K562 (cell line): ENCODE results near the gene PTK7. TPM values are rescaled to one million over a fixed set of nuclear protein-coding genes. Genes with fewer than 3 reads are reported as not detected.

ENCODE experiments used
- CREB1 ChIP-seq, 2 experiments: sonication (generic) in 1 of 2; formaldehyde crosslinking in 1 of 2; IDR thresholded peaks; 2 replicates each; pipeline versions ENCODE4 v1.6.1 to v1.8.0; 2012 to 2022; ENCODE audit warnings: inconsistent platforms in 1 of 2, mild to moderate bottlenecking in 1 of 2, missing genetic modification reagents in 1 of 2, moderate library complexity in 1 of 2
- DACH1 ChIP-seq: fragments of 450-650 bp; IDR thresholded peaks from 2 replicates; pipeline ENCODE4 v1.6.1; 2018; ENCODE audit not compliant: partially characterized antibody
- ETV5 ChIP-seq: sonication (generic); formaldehyde crosslinking; IDR thresholded peaks from 2 replicates; pipeline ENCODE4 v1.4.0; 2020; ENCODE audit warnings: low read depth, mild to moderate bottlenecking, missing genetic modification reagents
- HDGF ChIP-seq: fragments of 450-650 bp; IDR thresholded peaks from 2 replicates; pipeline ENCODE4 v1.6.1; 2016
- L3MBTL2 ChIP-seq: fragments of 450-650 bp; IDR thresholded peaks from 2 replicates; pipeline ENCODE4 v1.6.1; 2016; ENCODE audit warnings: mild to moderate bottlenecking, moderate library complexity
- NR2C2 ChIP-seq, 2 experiments: fragments of 200-800 bp in 1 of 2; sonication (Bioruptor generic) in 1 of 2; sonication (generic) in 1 of 2; formaldehyde crosslinking in 1 of 2; IDR thresholded peaks; 2 replicates each; pipeline versions ENCODE4 v1.6.1 to v1.8.0; 2016 to 2022; ENCODE audit warnings: mild to moderate bottlenecking in 1 of 2, missing compliant biosample characterization in 1 of 2, missing genetic modification characterization in 1 of 2, missing genetic modification reagents in 1 of 2
- POLR3G ChIP-seq: IDR thresholded peaks from 2 replicates; pipeline ENCODE4 v1.6.1; 2011; ENCODE audit not compliant: insufficient read length, insufficient replicate concordance; ENCODE audit errors: extremely low read depth
- PRDM10 ChIP-seq: fragments of 450-650 bp; IDR thresholded peaks from 2 replicates; pipeline ENCODE4 v1.6.1; 2018; ENCODE audit not compliant: partially characterized antibody
- RCOR1 ChIP-seq, 2 experiments: IDR thresholded peaks; 2 replicates each; pipeline ENCODE4 v1.6.1; 2012; ENCODE audit warnings: low read depth in 2 of 2, low read length in 2 of 2, borderline replicate concordance in 1 of 2, improper control_type of control experiment in 1 of 2
- SIN3A ChIP-seq, 2 experiments: fragments of 150-350 bp in 1 of 2; IDR thresholded peaks; 2 replicates each; pipeline ENCODE4 v1.6.1; 2011 to 2016; ENCODE audit warnings: borderline replicate concordance in 2 of 2, low read depth in 2 of 2, low read length in 2 of 2, mild to moderate bottlenecking in 2 of 2, moderate library complexity in 2 of 2; ENCODE audit not compliant: control insufficient read depth in 1 of 2
- SMAD1 ChIP-seq: fragments of 150-350 bp; IDR thresholded peaks from 2 replicates; pipeline ENCODE4 v1.6.1; 2014; ENCODE audit warnings: low read length, low read depth; ENCODE audit not compliant: partially characterized antibody
- TEAD1 ChIP-seq, 2 experiments: fragments of 450-650 bp in 1 of 2; sonication (generic) in 1 of 2; formaldehyde crosslinking; IDR thresholded peaks; 2 replicates each; pipeline versions ENCODE4 v1.4.0 to v1.8.0; 2020 to 2022; ENCODE audit warnings: mild to moderate bottlenecking in 2 of 2, missing genetic modification reagents in 1 of 2
- TFAP4 ChIP-seq: sonication (generic); formaldehyde crosslinking; IDR thresholded peaks from 2 replicates; pipeline ENCODE4 v1.8.0; 2022; ENCODE audit warnings: missing genetic modification reagents, mild to moderate bottlenecking, moderate library complexity, borderline replicate concordance
- ZNF699 ChIP-seq: fragments of 250-450 bp; sonication (Bioruptor Pico); IDR thresholded peaks from 2 replicates; pipeline ENCODE4 v1.8.0; 2021; ENCODE audit warnings: mild to moderate bottlenecking, moderate library complexity; ENCODE audit not compliant: insufficient replicate concordance
- ZNF717 ChIP-seq: fragments of 250-450 bp; sonication (Bioruptor Pico); IDR thresholded peaks from 2 replicates; pipeline ENCODE4 v1.5.0; 2021
- polyA plus RNA-seq, 8 experiments: library from polyadenylated mRNA; depleted of rRNA in 4 of 8; stranded (reverse) in 5 of 8; unstranded in 3 of 8; fragments of >200 nt; fragmentation: Nextera tagmentation in 2 of 8; fragmentation: Illumina TruSeq in 1 of 8; extraction: Ambion mirVana in 2 of 8; extraction: Trizol in 1 of 8; gene quantifications; 2 replicates each; pipeline versions ENCODE4 v1.2.1 to v1.2.3, GENCODE V29; 2011 to 2014; ENCODE audit warnings: inconsistent platforms in 1 of 8, missing spikeins in 1 of 8
- total RNA-seq, 7 experiments: library from RNA; depleted of rRNA in 6 of 7; stranded (reverse); fragments of >200 nt in 6 of 7; fragmentation: Illumina TruSeq in 2 of 7; extraction: Trizol in 2 of 7; gene quantifications; 2 replicates each; pipeline versions ENCODE4 v1.2.1 to v1.2.3, GENCODE V29; 2011 to 2021; ENCODE audit warnings: low replicate concordance in 1 of 7
- TF ChIP-seq, protein P1 (sequence below): sonication (generic); formaldehyde crosslinking; IDR thresholded peaks from 2 replicates; pipeline ENCODE4 v1.8.1; 2023; ENCODE audit warnings: mild to moderate bottlenecking, missing genetic modification reagents, moderate library complexity
- TF ChIP-seq, protein P2 (sequence below), 2 experiments: IDR thresholded peaks; 2 replicates each; pipeline ENCODE4 v1.6.1; 2011; ENCODE audit warnings: borderline replicate concordance in 1 of 2, control low read depth in 1 of 2, low read depth in 1 of 2, low read length in 1 of 2, mild to moderate bottlenecking in 1 of 2, mixed read lengths in 1 of 2, moderate library complexity in 1 of 2; ENCODE audit not compliant: insufficient read depth in 1 of 2, insufficient read length in 1 of 2, poor library complexity in 1 of 2, severe bottlenecking in 1 of 2; ENCODE audit errors: extremely low read depth in 1 of 2

The PTK7 gene
- total and polyA plus RNA-seq, 9 of the 15 experiments (the other 6 are each of a cell fraction or from before 2014, with no cell fraction given): 0.20 to 6.8 (median 4.2) TPM

- TF ChIP-seq PRDM10: peak; percentile 41
- peak; percentile 25 for TF ChIP-seq DACH1
- no peak for TF ChIP-seq ZNF717 (CRISPR knock-in tag)
- peak; percentile 86 for TF ChIP-seq TFAP4 (CRISPR knock-in tag)
- TF ChIP-seq ETV5 (CRISPR knock-in tag): peak; percentile 85
- no peak for TF ChIP-seq SMAD1
- TF ChIP-seq NR2C2 (CRISPR knock-in tag; IDR thresholded peaks at IDR 0.05): 0 out of 2 replicates have a peak, but pooled peaks have one; percentile 36
- TF ChIP-seq NR2C2 (tag; IDR thresholded peaks at IDR 0.05): no peak
- TF ChIP-seq, protein P1, sequence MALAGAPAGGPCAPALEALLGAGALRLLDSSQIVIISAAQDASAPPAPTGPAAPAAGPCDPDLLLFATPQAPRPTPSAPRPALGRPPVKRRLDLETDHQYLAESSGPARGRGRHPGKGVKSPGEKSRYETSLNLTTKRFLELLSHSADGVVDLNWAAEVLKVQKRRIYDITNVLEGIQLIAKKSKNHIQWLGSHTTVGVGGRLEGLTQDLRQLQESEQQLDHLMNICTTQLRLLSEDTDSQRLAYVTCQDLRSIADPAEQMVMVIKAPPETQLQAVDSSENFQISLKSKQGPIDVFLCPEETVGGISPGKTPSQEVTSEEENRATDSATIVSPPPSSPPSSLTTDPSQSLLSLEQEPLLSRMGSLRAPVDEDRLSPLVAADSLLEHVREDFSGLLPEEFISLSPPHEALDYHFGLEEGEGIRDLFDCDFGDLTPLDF (CRISPR knock-in tag): peak; percentile 29; the same call in 1 of the 2 replicates
- no peak for TF ChIP-seq CREB1 (IDR thresholded peaks at IDR 0.05)
- TF ChIP-seq CREB1 (CRISPR knock-in tag; IDR thresholded peaks at IDR 0.05): 0 out of 2 replicates have a peak, but pooled peaks have one; percentile 47
- no peak for TF ChIP-seq ZNF699 (CRISPR knock-in tag)
- TF ChIP-seq TEAD1 (CRISPR knock-in tag; IDR thresholded peaks at IDR 0.05): peak; percentile 27 to 66; a peak in 2 of 4 replicates
- TF ChIP-seq L3MBTL2: peak; percentile 54
- TF ChIP-seq POLR3G: no peak
- TF ChIP-seq SIN3A (IDR thresholded peaks at IDR 0.05; ENCODE audit: borderline replicate concordance in 2 of 2, control insufficient read depth in 1 of 2, low read depth in 2 of 2, low read length in 2 of 2): no peak
- TF ChIP-seq, protein P2, sequence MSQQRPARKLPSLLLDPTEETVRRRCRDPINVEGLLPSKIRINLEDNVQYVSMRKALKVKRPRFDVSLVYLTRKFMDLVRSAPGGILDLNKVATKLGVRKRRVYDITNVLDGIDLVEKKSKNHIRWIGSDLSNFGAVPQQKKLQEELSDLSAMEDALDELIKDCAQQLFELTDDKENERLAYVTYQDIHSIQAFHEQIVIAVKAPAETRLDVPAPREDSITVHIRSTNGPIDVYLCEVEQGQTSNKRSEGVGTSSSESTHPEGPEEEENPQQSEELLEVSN (IDR thresholded peaks at IDR 0.05; ENCODE audit: borderline replicate concordance in 1 of 2, extremely low read depth in 1 of 2, insufficient read depth in 1 of 2, insufficient read length in 1 of 2, low read depth in 1 of 2, low read length in 1 of 2, poor library complexity in 1 of 2, severe bottlenecking in 1 of 2): peak in 1 of 2 experiments; percentile 15
- TF ChIP-seq HDGF: peak; percentile 94
- TF ChIP-seq RCOR1 (IDR thresholded peaks at IDR 0.05; ENCODE audit: borderline replicate concordance in 1 of 2, low read depth in 2 of 2, low read length in 2 of 2): peak in 1 of 2 experiments; percentile 44; a peak in 2 of 4 replicates
Observed at GRCh38 chr6:43143235-43144128, 67.4 kb downstream of the PTK7 start (continued).
